GM12872 (cell line): ENCODE data around the gene RPL15.

ENCODE experiments used
- CTCF ChIP-seq: IDR thresholded peaks from 3 replicates; pipeline ENCODE4 v1.5.1; 2011; ENCODE audit warnings: low read depth, mild to moderate bottlenecking, low read length, moderate library complexity; ENCODE audit not compliant: insufficient read depth

The RPL15 gene

GRCh38 chr3:23875113-23875725, 41.7 kb upstream of the RPL15 start:
- TF ChIP-seq CTCF = no peak

- TF ChIP-seq CTCF = no peak
Observed at GRCh38 chr3:23876923-23877322, 40.0 kb upstream of the RPL15 start.

- no peak for TF ChIP-seq CTCF
Observed at GRCh38 chr3:23877329-23877980, 39.5 kb upstream of the RPL15 start.

- TF ChIP-seq CTCF = no peak
Observed at GRCh38 chr3:23879485-23879884, 37.4 kb upstream of the RPL15 start.

- no peak for TF ChIP-seq CTCF
Observed at GRCh38 chr3:23880703-23881339, 36.1 kb upstream of the RPL15 start.

- TF ChIP-seq CTCF = no peak
Observed at GRCh38 chr3:23882487-23882918, 34.4 kb upstream of the RPL15 start.

GRCh38 chr3:23884481-23884880, 32.5 kb upstream of the RPL15 start:
- TF ChIP-seq CTCF = no peak
